Stimulated activated naive CD8-positive, alpha-beta T cell treated with anti-CD3 and anti-CD28 coated beads, Interleukin-15, Interleukin-2, amounts not matched to agents 100 U/mL and 50 U/mL, for 24 hours (primary cell): ENCODE results near the gene AVPI1.
"Not testable (repeated sequence)": the region's sequence is repeated elsewhere in the genome, so short reads cannot be mapped to it uniquely, and the experiment has no call there.

Source experiments
- ATAC-seq: fragments of 150-1000 bp; cut with Tn5 transposase; one replicate; pipeline ENCODE4 v1.10.0; 2021
- DNase-seq: peaks from one replicate; pipeline ENCODE4 v3.0.0; 2021

Gene AVPI1

GRCh38 chr10:97711640-97712572 lies 24.9 kb upstream of the AVPI1 start:
- ATAC-seq (no peak), DNase-seq (no peak)

- DNase-seq (peak; percentile 51), ATAC-seq (no peak)
These were observed 22.2 kb upstream of the AVPI1 start for GRCh38 chr10:97708976-97709946.

- no peak for ATAC-seq
- DNase-seq, result no peak
These were observed 21.1 kb upstream of the AVPI1 start for GRCh38 chr10:97708167-97708566.

- DNase-seq, result no peak
- ATAC-seq, result no peak
These were observed 20.3 kb upstream of the AVPI1 start for GRCh38 chr10:97707134-97707861.

- DNase-seq (no peak), ATAC-seq (no peak)
These were observed 18.1 kb upstream of the AVPI1 start for GRCh38 chr10:97705006-97705670.

- DNase-seq, result no peak
- ATAC-seq, result no peak
These were observed 17.3 kb upstream of the AVPI1 start for GRCh38 chr10:97704341-97704740.

GRCh38 chr10:97703398-97704067 lies 16.5 kb upstream of the AVPI1 start:
- ATAC-seq (no peak), DNase-seq (no peak)

GRCh38 chr10:97701438-97702069 lies 14.5 kb upstream of the AVPI1 start:
- DNase-seq (peak; percentile 44), ATAC-seq (peak; percentile 75)

GRCh38 chr10:97698072-97698655 lies 11.1 kb upstream of the AVPI1 start:
- not testable (repeated sequence) for DNase-seq

GRCh38 chr10:97690133-97690532 lies 3.1 kb upstream of the AVPI1 start:
- no peak for DNase-seq
- ATAC-seq, result no peak

More at GRCh38 chr10:97698072-97698655, 11.1 kb upstream of the AVPI1 start:
- ATAC-seq, result not testable (repeated sequence)

GRCh38 chr10:97689559-97690020 lies 2.5 kb upstream of the AVPI1 start:
- DNase-seq, result no peak
- ATAC-seq, result no peak

GRCh38 chr10:97687785-97688781 lies 1.0 kb upstream of the AVPI1 start:
- ATAC-seq (no peak), DNase-seq (no peak)

GRCh38 chr10:97686301-97686961 lies 610 bp downstream of the AVPI1 start:
- DNase-seq (no peak), ATAC-seq (no peak)

- no peak for DNase-seq
These were observed 1.6 kb downstream of the AVPI1 start for GRCh38 chr10:97685395-97685958.

GRCh38 chr10:97684866-97685394 lies 2.1 kb downstream of the AVPI1 start:
- no peak for DNase-seq

More at GRCh38 chr10:97685395-97685958, 1.6 kb downstream of the AVPI1 start:
- ATAC-seq, result no peak

GRCh38 chr10:97684368-97684713 lies 2.7 kb downstream of the AVPI1 start:
- DNase-seq, ATAC-seq: not testable (repeated sequence)

More at GRCh38 chr10:97684866-97685394, 2.1 kb downstream of the AVPI1 start:
- ATAC-seq, result no peak
